Loucy (cell line): ENCODE results near the gene CER1.

Source experiments
- H2AFZ ChIP-seq: fragments of 200-600 bp; sonication (generic); 2 replicates; pipeline ENCODE4 v1.6.0; 2016; ENCODE audit warnings: antibody characterized with exemption, mild to moderate bottlenecking, low read length, moderate library complexity
- H3F3A ChIP-seq: fragments of 200-600 bp; 2 replicates; pipeline ENCODE4 v1.6.0; 2016; ENCODE audit warnings: antibody characterized with exemption, low read depth, mild to moderate bottlenecking
- H3K27me3 ChIP-seq: fragments of 200-600 bp; sonication (generic); 2 replicates; pipeline ENCODE4 v1.6.1; 2014; ENCODE audit warnings: low read length, mild to moderate bottlenecking; ENCODE audit not compliant: insufficient read depth, poor library complexity, severe bottlenecking
- H3K36me3 ChIP-seq: fragments of 200-600 bp; sonication (generic); 2 replicates; pipeline ENCODE4 v1.6.1; 2016; ENCODE audit warnings: low read length; ENCODE audit not compliant: insufficient read depth
- H3K4me1 ChIP-seq: fragments of 200-600 bp; sonication (generic); 2 replicates; pipeline ENCODE4 v1.5.1; 2014; ENCODE audit warnings: low read length, mild to moderate bottlenecking; ENCODE audit not compliant: insufficient read depth, poor library complexity, severe bottlenecking
- H3K4me2 ChIP-seq: fragments of 200-600 bp; sonication (generic); 2 replicates; pipeline ENCODE4 v1.6.0; 2014; ENCODE audit warnings: antibody characterized with exemption, low read length, low read depth, mild to moderate bottlenecking; ENCODE audit not compliant: poor library complexity, severe bottlenecking
- H3K4me3 ChIP-seq: fragments of 200-600 bp; sonication (generic); 2 replicates; pipeline ENCODE4 v1.5.1; 2014; ENCODE audit warnings: low read length, mild to moderate bottlenecking, mixed read lengths; ENCODE audit not compliant: poor library complexity, severe bottlenecking
- H3K79me2 ChIP-seq: fragments of 200-600 bp; sonication (generic); 2 replicates; pipeline ENCODE4 v1.6.1; 2014; ENCODE audit warnings: low read length; ENCODE audit not compliant: insufficient read depth
- H3K9ac ChIP-seq: fragments of 200-600 bp; sonication (generic); 2 replicates; pipeline ENCODE4 v1.6.0; 2014; ENCODE audit warnings: mild to moderate bottlenecking, low read depth, low read length, moderate library complexity; ENCODE audit not compliant: poor library complexity, severe bottlenecking
- H3K9me2 ChIP-seq: fragments of 200-600 bp; sonication (generic); replicated peaks from 2 replicates; pipeline ENCODE4 v1.6.1; 2016; ENCODE audit warnings: low read depth, low read length, mixed read lengths
- H3K9me3 ChIP-seq: fragments of 200-600 bp; sonication (generic); 2 replicates; pipeline ENCODE4 v1.6.1; 2014; ENCODE audit warnings: mild to moderate bottlenecking, antibody characterized with exemption, low read length, low read depth; ENCODE audit not compliant: insufficient read depth
- H4K20me1 ChIP-seq: fragments of 200-600 bp; sonication (generic); 2 replicates; pipeline ENCODE4 v1.6.0; 2014; ENCODE audit warnings: antibody characterized with exemption, low read length, mild to moderate bottlenecking; ENCODE audit not compliant: insufficient read depth, poor library complexity, severe bottlenecking
- CTCF ChIP-seq: fragments of 200-600 bp; sonication (generic); conservative IDR thresholded peaks from 2 replicates; pipeline ENCODE4 v1.5.1; 2014; ENCODE audit warnings: mild to moderate bottlenecking, antibody characterized with exemption, low read length
- EZH2phosphoT487 ChIP-seq: fragments of 200-600 bp; IDR thresholded peaks from 2 replicates; pipeline ENCODE4 v1.6.1; 2018; ENCODE audit warnings: antibody characterized with exemption, mild to moderate bottlenecking, moderate library complexity, borderline replicate concordance

The CER1 gene

GRCh38 chr9:14710804-14711203, 11.7 kb downstream of the CER1 start:
- Histone ChIP-seq H3K9ac (no peak overlapping the region), H3K4me1 (no peaks in the 10 kb centered on the region), H3K79me2 (no peaks in the 10 kb centered on the region), H3F3A (no peaks in the 10 kb centered on the region), H2AFZ (no peak overlapping the region), H4K20me1 (no peaks in the 10 kb centered on the region), H3K4me2 (no peak overlapping the region), H3K36me3 (no peaks in the 10 kb centered on the region), H3K4me3 (no peak overlapping the region), H3K9me3 (0 out of 2 replicates have a peak, but pooled peaks cover 5% of the 10 kb centered on the region), H3K27me3 (no peaks in the 10 kb centered on the region), H3K9me2 (no peaks in the 10 kb centered on the region)
- TF ChIP-seq EZH2phosphoT487 (no peak), CTCF (no peak)

DNA sequence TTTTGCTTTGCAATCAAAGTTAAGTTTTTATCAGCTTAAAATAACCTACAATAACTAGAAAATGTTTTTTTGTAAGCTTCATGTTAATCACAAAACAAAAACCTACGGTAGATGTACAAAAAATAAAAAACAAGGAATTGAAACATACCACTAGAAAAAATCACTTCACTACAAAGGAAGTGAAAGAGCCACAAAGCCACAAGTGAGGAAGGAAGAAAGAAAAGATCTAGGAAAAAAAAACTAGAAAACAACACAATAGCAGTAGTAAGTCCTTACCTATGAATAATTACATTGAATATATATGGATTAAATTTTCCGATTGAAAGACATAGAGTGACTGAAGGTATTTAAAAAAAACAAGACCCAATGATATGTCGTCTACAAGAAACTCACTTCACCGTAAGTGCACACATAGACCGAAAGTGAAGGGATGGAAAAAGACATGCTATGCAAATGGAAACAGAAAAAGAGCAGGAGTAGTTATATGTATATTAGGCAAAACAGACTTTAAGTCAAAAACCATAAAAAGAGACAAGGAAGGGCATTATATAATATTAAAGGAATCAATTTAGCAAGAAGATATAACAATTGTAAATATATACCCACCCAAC, 15.9 kb downstream of the CER1 start:
- Histone ChIP-seq H3K79me2 (no peaks in the 10 kb centered on the region), H3K4me3 (no peak overlapping the region), H3K4me2 (no peak overlapping the region), H4K20me1 (no peaks in the 10 kb centered on the region), H2AFZ (no peak overlapping the region), H3K4me1 (no peaks in the 10 kb centered on the region), H3K36me3 (no peaks in the 10 kb centered on the region), H3K9ac (no peak overlapping the region), H3K27me3 (peaks cover 3% of the 10 kb centered on the region), H3K9me2 (no peaks in the 10 kb centered on the region), H3K9me3 (peaks cover 11% of the 10 kb centered on the region; the same call in 1 of the 2 replicates), H3F3A (no peaks in the 10 kb centered on the region)
- TF ChIP-seq EZH2phosphoT487: no peak
- TF ChIP-seq CTCF: no peak

DNA sequence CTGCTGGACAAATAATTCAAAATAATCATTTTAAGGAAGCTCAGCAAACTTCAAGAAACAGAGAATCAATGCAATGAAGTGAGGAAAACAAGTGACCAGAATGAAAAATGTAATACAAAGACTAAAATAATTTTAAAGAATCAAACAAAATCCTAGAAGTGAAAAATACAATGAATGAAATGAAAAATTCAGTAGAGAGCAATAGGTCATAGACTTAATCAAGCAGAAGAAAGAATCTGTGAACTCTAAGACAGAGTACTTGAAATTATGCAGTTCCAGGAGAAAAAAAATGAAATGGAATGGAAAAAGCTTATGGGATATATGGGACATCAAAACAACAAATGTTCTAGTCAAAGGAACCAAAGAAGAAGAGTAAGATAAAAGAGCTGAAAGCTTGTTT, 17.5 kb downstream of the CER1 start:
- peaks cover 18% of the 10 kb centered on the region for H3K27me3 ChIP-seq
- no peak overlapping the region for H2AFZ ChIP-seq
- no peak overlapping the region for H3K4me2 ChIP-seq
- no peaks in the 10 kb centered on the region for H4K20me1 ChIP-seq
- H3K36me3 ChIP-seq: no peaks in the 10 kb centered on the region
- H3F3A ChIP-seq: no peaks in the 10 kb centered on the region
- H3K9ac ChIP-seq: no peak overlapping the region
- no peaks in the 10 kb centered on the region for H3K9me2 ChIP-seq
- no peaks in the 10 kb centered on the region for H3K79me2 ChIP-seq
- H3K4me3 ChIP-seq: no peak overlapping the region
- no peak for TF ChIP-seq CTCF
- TF ChIP-seq EZH2phosphoT487: no peak
- peaks cover 10% of the 10 kb centered on the region; the same call in 1 of the 2 replicates for H3K9me3 ChIP-seq
- H3K4me1 ChIP-seq: no peaks in the 10 kb centered on the region
